Neuronal stem cell (in vitro differentiated cells): ENCODE measurements around the gene PAPOLB. TPM values are rescaled to one million over a fixed set of nuclear protein-coding genes. Genes with fewer than 3 reads are reported as not detected.

Experiments
- DNase-seq: peaks from one replicate; pipeline ENCODE4 v3.0.0-alpha.2; 2013; ENCODE audit warnings: low spot score
- H2AFZ ChIP-seq: one replicate; pipeline ENCODE4 v1.6.1; 2013; ENCODE audit warnings: mild to moderate bottlenecking, low read length, inconsistent platforms
- H2AK5ac ChIP-seq: 2 replicates; pipeline ENCODE4 v1.6.1; 2013; ENCODE audit warnings: low read depth, mild to moderate bottlenecking, inconsistent platforms, low read length, moderate library complexity, mixed read lengths
- H2BK120ac ChIP-seq: 2 replicates; pipeline ENCODE4 v1.6.1; 2013; ENCODE audit warnings: low read depth, mild to moderate bottlenecking, inconsistent platforms, low read length, moderate library complexity, mixed read lengths
- H2BK12ac ChIP-seq: one replicate; pipeline ENCODE4 v1.6.1; 2013; ENCODE audit warnings: low read length, inconsistent platforms
- H2BK15ac ChIP-seq: 2 replicates; pipeline ENCODE4 v1.6.1; 2013; ENCODE audit warnings: mild to moderate bottlenecking, low read length, inconsistent platforms, mixed read lengths
- H2BK5ac ChIP-seq: one replicate; pipeline ENCODE4 v1.6.1; 2013; ENCODE audit warnings: inconsistent platforms, mild to moderate bottlenecking, low read length, moderate library complexity
- H3K14ac ChIP-seq: one replicate; pipeline ENCODE4 v1.6.1; 2013; ENCODE audit warnings: low read length, inconsistent platforms
- H3K18ac ChIP-seq: 2 replicates; pipeline ENCODE4 v1.6.1; 2013; ENCODE audit warnings: low read length, inconsistent platforms
- H3K23ac ChIP-seq: 2 replicates; pipeline ENCODE4 v1.6.1; 2013; ENCODE audit warnings: low read depth, mild to moderate bottlenecking, mixed read lengths, low read length, inconsistent platforms; ENCODE audit not compliant: poor library complexity
- H3K27ac ChIP-seq: replicated peaks from 3 replicates; pipeline ENCODE4 v1.5.1; 2013; ENCODE audit warnings: low read length, inconsistent platforms
- H3K27me3 ChIP-seq, 3 experiments: 2 replicates each; pipeline ENCODE4 v1.6.1; 2013; ENCODE audit warnings: low read length in 3 of 3, mild to moderate bottlenecking in 2 of 3, inconsistent platforms in 1 of 3, low read depth in 1 of 3, mixed read lengths in 1 of 3, moderate library complexity in 1 of 3; ENCODE audit not compliant: control insufficient read depth in 3 of 3, insufficient read depth in 3 of 3
- H3K36me3 ChIP-seq, 2 donors: replicated peaks in 1 of 2; 2 replicates each; pipeline ENCODE4 v1.6.1; 2013; ENCODE audit warnings: low read length in 2 of 2; ENCODE audit not compliant: control insufficient read depth in 2 of 2, insufficient read depth in 2 of 2
- H3K4ac ChIP-seq: 2 replicates; pipeline ENCODE4 v1.6.1; 2013; ENCODE audit warnings: inconsistent platforms, mild to moderate bottlenecking, low read length, moderate library complexity
- H3K4me1 ChIP-seq, 2 donors: 1 replicate in 1 of 2; 2 replicates in 1 of 2; pipeline ENCODE4 v1.6.1; 2013; ENCODE audit warnings: low read length in 2 of 2, low read depth in 1 of 2; ENCODE audit not compliant: control insufficient read depth in 2 of 2, insufficient read depth in 1 of 2
- H3K4me2 ChIP-seq: one replicate; pipeline ENCODE4 v1.6.1; 2013; ENCODE audit warnings: mild to moderate bottlenecking, low read length, inconsistent platforms; ENCODE audit not compliant: insufficient read depth, poor library complexity, severe bottlenecking
- H3K4me3 ChIP-seq, 2 donors: 2 replicates each; pipeline ENCODE4 v1.5.1; 2013; ENCODE audit warnings: low read length in 2 of 2, mild to moderate bottlenecking in 2 of 2, inconsistent platforms in 1 of 2, moderate library complexity in 1 of 2
- H3K79me1 ChIP-seq: one replicate; pipeline ENCODE4 v1.6.1; 2013; ENCODE audit warnings: low read depth, mild to moderate bottlenecking, inconsistent platforms, low read length, moderate library complexity
- H3K9ac ChIP-seq: one replicate; pipeline ENCODE4 v1.6.1; 2013; ENCODE audit warnings: mild to moderate bottlenecking, low read depth, low read length, inconsistent platforms; ENCODE audit not compliant: poor library complexity
- H3K9me3 ChIP-seq, 2 donors: replicated peaks in 1 of 2; 2 replicates each; pipeline versions ENCODE3 to v1.6.1; 2013; ENCODE audit warnings: low read length in 2 of 2, mild to moderate bottlenecking in 2 of 2, inconsistent platforms in 1 of 2, low read depth in 1 of 2, mixed read lengths in 1 of 2, moderate library complexity in 1 of 2; ENCODE audit not compliant: control insufficient read depth in 2 of 2, insufficient read depth in 1 of 2
- H4K8ac ChIP-seq: one replicate; pipeline ENCODE4 v1.6.1; 2013; ENCODE audit warnings: low read depth, mild to moderate bottlenecking, inconsistent platforms, low read length, moderate library complexity
- H4K91ac ChIP-seq: one replicate; pipeline ENCODE4 v1.6.1; 2013; ENCODE audit warnings: low read length, low read depth, mild to moderate bottlenecking, inconsistent platforms; ENCODE audit not compliant: poor library complexity
- WGBS, 2 donors: extraction: QIAGEN DNeasy Blood & Tissue Kit; methylation state at CpG; one replicate each; pipeline ENCODE4 v1.1.7; 2013; ENCODE audit warnings: missing lambda C conversion rate in 2 of 2, mixed read lengths in 1 of 2; ENCODE audit not compliant: insufficient read length in 2 of 2, insufficient replicate concordance in 1 of 2; ENCODE audit errors: extremely low coverage in 2 of 2; 5-methylcytosine and 5-hydroxymethylcytosine counted together
- small RNA-seq: library from polyadenylated mRNA; stranded (forward); fragments of <200 nt; extraction: miRNeasy Mini kit (QIAGEN cat#:217004); gene quantifications from one replicate; pipeline ENCODE3, GENCODE V24; 2013; ENCODE audit not compliant: insufficient read depth

PAPOLB gene

DNA sequence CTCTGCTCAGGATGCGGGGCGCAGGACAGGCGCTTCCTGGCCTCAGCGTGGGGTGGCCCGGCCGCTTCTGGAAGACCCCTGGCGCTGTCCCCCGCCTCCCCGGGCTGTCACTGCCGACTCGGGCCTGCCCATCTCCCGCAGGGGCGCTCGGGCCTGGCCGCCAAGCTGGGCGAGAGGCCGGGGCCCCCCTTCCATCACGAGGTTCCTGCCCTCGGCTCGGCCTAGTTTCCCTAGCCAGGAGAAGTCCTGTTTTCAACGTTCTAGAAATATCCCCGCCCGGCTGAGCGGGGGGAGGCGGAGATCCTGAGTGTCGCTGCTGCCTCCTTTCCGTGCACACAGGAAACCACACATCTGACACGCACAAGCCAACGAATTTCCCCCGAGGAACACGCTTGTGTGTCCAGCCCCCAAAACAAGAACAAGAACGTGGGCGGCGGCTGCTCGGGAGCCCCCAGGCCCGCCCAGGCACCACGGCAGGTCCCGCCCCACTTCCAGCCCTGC is 52.7 kb downstream of the PAPOLB start:
- Histone ChIP-seq H3K4ac (no peak overlapping the region), H3K27me3 (no peaks in the 10 kb centered on the region), H2BK12ac (no peak overlapping the region), H2BK5ac (no peak overlapping the region), H3K79me1 (no peaks in the 10 kb centered on the region), H2BK120ac (no peak overlapping the region), H4K91ac (no peak overlapping the region), H2BK15ac (peak overlapping the region; percentile 99), H3K23ac (peak overlapping the region; percentile 91), H3K18ac (no peak overlapping the region), H3K9ac (no peak overlapping the region), H3K27ac (no peak overlapping the region), H3K4me2 (no peak overlapping the region), H3K9me3 (no peaks in the 10 kb centered on the region), H3K14ac (no peak overlapping the region), H3K4me1 (peaks cover 0 to 1% of the 10 kb centered on the region in 2 donors), H3K4me3 (no peak overlapping the region), H3K36me3 (peaks cover 0 to 4% of the 10 kb centered on the region in 2 donors), H2AFZ (no peak overlapping the region), H2AK5ac (peak overlapping the region; percentile 74), H4K8ac (peak overlapping the region; percentile 23)
- DNase-seq, result no peak
- WGBS, 2 donors, result no CpG with 5 or more reads among the region's 38 CpGs

GRCh38 chr7:4808565-4808964 is 53.3 kb downstream of the PAPOLB start:
- H3K27ac ChIP-seq, result no peak overlapping the region
- peaks cover 0 to 4% of the 10 kb centered on the region in 2 donors for H3K36me3 ChIP-seq
- H2BK12ac ChIP-seq, result no peak overlapping the region
- whole genome bisulfite sequencing, 2 donors, result no CpG with 5 or more reads among the region's 37 CpGs
- H3K9me3 ChIP-seq, result no peaks in the 10 kb centered on the region
- H3K4ac ChIP-seq, result no peak overlapping the region
- no peak overlapping the region for H2AFZ ChIP-seq
- no peak overlapping the region for H3K9ac ChIP-seq
- peak overlapping the region; percentile 59 for H3K18ac ChIP-seq
- no peak overlapping the region for H4K91ac ChIP-seq
- H2BK120ac ChIP-seq, result no peak overlapping the region
- H3K79me1 ChIP-seq, result no peaks in the 10 kb centered on the region
- no peak overlapping the region for H3K4me2 ChIP-seq
- H2AK5ac ChIP-seq, result peak overlapping the region; percentile 40
- DNase-seq, result no peak
- no peaks in the 10 kb centered on the region for H3K27me3 ChIP-seq
- no peak overlapping the region for H2BK5ac ChIP-seq
- no peak overlapping the region for H2BK15ac ChIP-seq
- peak overlapping the region; percentile 91 for H3K23ac ChIP-seq
- peaks cover 0 to 5% of the 10 kb centered on the region in 2 donors for H3K4me1 ChIP-seq
- no peak overlapping the region for H3K14ac ChIP-seq
- peak overlapping the region; percentile 23 for H4K8ac ChIP-seq
- H3K4me3 ChIP-seq, result no peak overlapping the region

DNA sequence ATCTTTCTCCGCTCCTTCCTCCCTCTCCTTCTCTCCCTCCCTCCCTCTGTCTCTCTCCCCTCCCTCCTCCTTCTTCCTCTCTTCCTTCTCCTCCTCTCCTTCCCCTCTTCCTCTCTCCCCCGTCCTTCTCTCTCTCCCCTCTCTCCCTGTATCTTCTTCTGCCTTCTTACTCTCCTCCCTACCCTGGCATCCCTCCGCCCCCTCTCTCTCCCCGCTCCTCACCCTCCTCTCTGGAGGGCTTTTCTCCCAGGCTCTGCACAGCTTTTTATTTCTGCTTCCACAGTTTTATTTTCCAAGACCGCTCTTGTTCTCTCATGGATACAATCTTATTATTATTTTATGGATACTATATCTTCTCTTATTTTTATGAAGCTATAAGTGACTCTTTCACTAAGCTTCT is 53.8 kb downstream of the PAPOLB start:
- Histone ChIP-seq H4K91ac (no peak overlapping the region), H3K23ac (no peak overlapping the region), H4K8ac (no peak overlapping the region), H3K36me3 (peaks cover 0 to 4% of the 10 kb centered on the region in 2 donors), H3K4ac (no peak overlapping the region), H2BK5ac (no peak overlapping the region), H3K4me2 (no peak overlapping the region), H2BK15ac (no peak overlapping the region), H2AFZ (peak overlapping the region; percentile 29), H3K9ac (no peak overlapping the region), H2BK12ac (no peak overlapping the region), H3K79me1 (no peaks in the 10 kb centered on the region), H3K9me3 (no peaks in the 10 kb centered on the region), H3K27me3 (no peaks in the 10 kb centered on the region), H2AK5ac (no peak overlapping the region), H3K4me1 (peaks cover 0 to 5% of the 10 kb centered on the region in 2 donors), H3K27ac (no peak overlapping the region), H2BK120ac (no peak overlapping the region), H3K4me3 (no peak overlapping the region), H3K18ac (no peak overlapping the region), H3K14ac (no peak overlapping the region)
- DNase-seq, result no peak
- whole genome bisulfite sequencing, 2 donors, result no CpG with 5 or more reads among the region's 5 CpGs

Small RNA genes within 50 kb of the gene (small RNA-seq; reads per million reads assigned to genes)
- not detected for gene RF00019
